Measurements from ENCODE around the gene FUOM.
A peak's percentile ranks its signal among the peaks of the same experiment; 100 is the strongest.

The FUOM gene

DNA sequence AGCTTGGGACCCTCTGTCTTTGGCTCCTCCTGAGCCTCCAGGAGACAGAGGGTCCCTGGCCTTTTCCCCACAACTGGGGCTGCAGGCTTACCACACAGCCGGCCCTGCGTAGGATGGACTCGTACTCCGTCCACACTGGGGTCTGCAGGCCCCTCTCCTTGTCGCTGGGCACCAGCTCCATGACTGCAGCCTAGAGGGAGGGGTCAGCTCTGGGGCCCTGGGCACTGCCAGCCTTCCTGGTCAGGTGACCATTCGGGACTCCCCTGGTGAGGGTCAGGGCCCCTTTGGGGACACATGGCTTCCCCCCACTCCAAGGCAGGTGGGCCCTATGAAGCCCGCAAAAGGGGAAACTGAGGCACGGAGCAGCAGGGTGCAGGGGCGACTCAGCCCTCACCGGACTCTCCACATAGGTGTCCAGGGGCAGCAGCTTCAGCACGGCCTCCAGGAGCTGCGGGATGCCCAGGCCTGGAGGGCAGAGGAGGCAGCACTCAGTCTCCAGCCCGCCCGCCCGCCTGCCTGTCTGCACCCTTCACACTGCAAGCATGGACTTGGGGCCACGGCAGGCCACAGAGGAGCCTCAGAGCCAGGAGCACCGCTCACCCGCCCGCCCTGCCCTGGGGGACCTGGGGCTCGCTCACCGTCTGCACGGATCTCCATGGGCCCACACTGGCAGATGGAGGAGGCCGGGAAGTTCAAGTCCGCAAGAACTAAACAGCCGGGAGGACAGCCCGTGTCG, 1.1 kb downstream of the FUOM start:
- H3K4me1 Mint-ChIP-seq: peaks cover 5% of the 10 kb centered on the region
- peak overlapping the region; percentile 68 to 76 (median 75) for H3K4me3 Mint-ChIP-seq
- peaks cover 4% of the 10 kb centered on the region for H3K36me3 Mint-ChIP-seq (ENCODE audit: low read depth)
- H3K27me3 Mint-ChIP-seq (ENCODE audit: low read depth): no peaks in the 10 kb centered on the region
- H3K9me3 Mint-ChIP-seq: no peaks in the 10 kb centered on the region
- TF ChIP-seq, protein P1, sequence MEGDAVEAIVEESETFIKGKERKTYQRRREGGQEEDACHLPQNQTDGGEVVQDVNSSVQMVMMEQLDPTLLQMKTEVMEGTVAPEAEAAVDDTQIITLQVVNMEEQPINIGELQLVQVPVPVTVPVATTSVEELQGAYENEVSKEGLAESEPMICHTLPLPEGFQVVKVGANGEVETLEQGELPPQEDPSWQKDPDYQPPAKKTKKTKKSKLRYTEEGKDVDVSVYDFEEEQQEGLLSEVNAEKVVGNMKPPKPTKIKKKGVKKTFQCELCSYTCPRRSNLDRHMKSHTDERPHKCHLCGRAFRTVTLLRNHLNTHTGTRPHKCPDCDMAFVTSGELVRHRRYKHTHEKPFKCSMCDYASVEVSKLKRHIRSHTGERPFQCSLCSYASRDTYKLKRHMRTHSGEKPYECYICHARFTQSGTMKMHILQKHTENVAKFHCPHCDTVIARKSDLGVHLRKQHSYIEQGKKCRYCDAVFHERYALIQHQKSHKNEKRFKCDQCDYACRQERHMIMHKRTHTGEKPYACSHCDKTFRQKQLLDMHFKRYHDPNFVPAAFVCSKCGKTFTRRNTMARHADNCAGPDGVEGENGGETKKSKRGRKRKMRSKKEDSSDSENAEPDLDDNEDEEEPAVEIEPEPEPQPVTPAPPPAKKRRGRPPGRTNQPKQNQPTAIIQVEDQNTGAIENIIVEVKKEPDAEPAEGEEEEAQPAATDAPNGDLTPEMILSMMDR (IDR thresholded peaks at IDR 0.05; ENCODE audit: unreplicated experiment in 3 of 3): no peak
- H3K27ac Mint-ChIP-seq: no peak overlapping the region

GRCh38 chr10:133355991-133356390, 1.8 kb downstream of the FUOM start:
- peaks cover 5% of the 10 kb centered on the region for H3K4me1 Mint-ChIP-seq
- no peaks in the 10 kb centered on the region for H3K9me3 Mint-ChIP-seq
- no peaks in the 10 kb centered on the region for H3K36me3 Mint-ChIP-seq (ENCODE audit: low read depth)
- H3K4me3 Mint-ChIP-seq: peak overlapping the region; percentile 67 to 72 (median 70)
- no peak overlapping the region for H3K27ac Mint-ChIP-seq
- H3K27me3 Mint-ChIP-seq (ENCODE audit: low read depth): no peaks in the 10 kb centered on the region
- TF ChIP-seq, protein P1 (IDR thresholded peaks at IDR 0.05; ENCODE audit: unreplicated experiment in 3 of 3): no peak

DNA sequence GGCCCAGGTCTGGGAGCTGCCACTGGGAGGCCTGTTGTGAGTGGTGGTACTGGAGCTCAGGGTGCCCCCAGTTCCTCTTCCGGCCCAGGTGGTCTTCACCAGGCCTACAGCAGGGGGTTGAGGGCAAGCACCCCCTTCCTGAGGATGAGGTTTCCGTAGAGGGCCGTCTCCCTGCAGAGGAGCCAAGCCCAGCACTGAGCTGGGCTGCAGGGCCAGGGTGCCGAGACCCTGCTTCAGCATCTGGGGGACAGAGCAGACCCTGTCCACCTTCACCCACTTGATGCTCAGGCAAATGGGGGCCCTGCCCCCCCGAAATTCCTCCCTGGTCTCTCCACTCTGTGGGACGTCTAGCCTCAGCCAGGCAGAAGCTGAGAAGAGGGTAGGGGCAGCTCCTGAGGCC, 2.6 kb downstream of the FUOM start:
- TF ChIP-seq, protein P1 (IDR thresholded peaks at IDR 0.05; ENCODE audit: unreplicated experiment in 3 of 3): no peak
- Mint-ChIP-seq H3K9me3 (no peaks in the 10 kb centered on the region), H3K4me3 (no peak overlapping the region)

GRCh38 chr10:133354672-133355240, 3.1 kb downstream of the FUOM start:
- TF ChIP-seq, protein P1 (IDR thresholded peaks at IDR 0.05; ENCODE audit: unreplicated experiment in 3 of 3): no peak
- H3K27ac Mint-ChIP-seq: no peak overlapping the region
- no peaks in the 10 kb centered on the region for H3K9me3 Mint-ChIP-seq
- no peaks in the 10 kb centered on the region for H3K27me3 Mint-ChIP-seq (ENCODE audit: low read depth)
- no peaks in the 10 kb centered on the region for H3K36me3 Mint-ChIP-seq (ENCODE audit: low read depth)
- no peak overlapping the region for H3K4me3 Mint-ChIP-seq
- peaks cover under 1% of the 10 kb centered on the region for H3K4me1 Mint-ChIP-seq

More for the DNA sequence above, 2.6 kb downstream of the FUOM start:
- Mint-ChIP-seq H3K36me3 (ENCODE audit: low read depth) (no peaks in the 10 kb centered on the region), H3K27ac (no peak overlapping the region), H3K27me3 (ENCODE audit: low read depth) (no peaks in the 10 kb centered on the region), H3K4me1 (peaks cover 5% of the 10 kb centered on the region)

DNA sequence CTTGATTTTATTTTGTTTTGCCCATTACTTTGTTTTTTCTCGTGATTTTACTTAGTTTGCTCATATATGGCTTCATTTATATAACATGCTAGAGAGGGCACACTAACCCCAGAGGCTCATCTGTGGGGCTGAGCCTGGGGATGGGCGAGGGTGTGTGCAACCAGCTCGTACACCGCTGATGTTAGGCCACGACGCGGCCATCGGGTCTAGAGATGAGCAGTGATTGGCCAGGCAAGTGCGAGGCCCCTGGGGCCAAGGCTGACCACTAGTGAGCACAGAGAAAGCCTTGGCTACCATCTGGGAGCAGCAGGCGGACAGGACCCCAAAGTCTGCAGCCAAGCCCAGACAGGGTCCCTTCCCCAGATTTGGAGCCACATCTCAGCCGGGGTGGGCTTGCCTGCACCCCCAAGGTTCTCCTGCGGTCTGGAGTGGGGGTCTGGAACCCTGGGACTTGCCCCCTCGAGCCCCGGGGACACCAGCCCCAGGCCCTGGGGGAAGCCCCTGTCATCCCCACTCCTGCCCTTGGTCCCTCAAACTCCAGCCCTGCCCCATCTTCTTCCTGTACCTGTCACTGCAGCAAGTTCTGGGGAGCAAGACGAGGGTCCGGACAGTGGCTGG, 3.7 kb downstream of the FUOM start:
- H3K9me3 Mint-ChIP-seq: no peaks in the 10 kb centered on the region
- H3K27ac Mint-ChIP-seq: no peak overlapping the region
- H3K4me1 Mint-ChIP-seq: no peaks in the 10 kb centered on the region

More for the DNA sequence above, 3.7 kb downstream of the FUOM start:
- Mint-ChIP-seq H3K36me3 (ENCODE audit: low read depth) (no peaks in the 10 kb centered on the region), H3K4me3 (no peak overlapping the region), H3K27me3 (ENCODE audit: low read depth) (no peaks in the 10 kb centered on the region)
- TF ChIP-seq, protein P1 (IDR thresholded peaks at IDR 0.05; ENCODE audit: unreplicated experiment in 3 of 3): no peak
